ENCODE results near the gene ZBTB12.
"Not testable (repeated sequence)": the region's sequence is repeated elsewhere in the genome, so short reads cannot be mapped to it uniquely, and the experiment has no call there.

Gene ZBTB12

DNA sequence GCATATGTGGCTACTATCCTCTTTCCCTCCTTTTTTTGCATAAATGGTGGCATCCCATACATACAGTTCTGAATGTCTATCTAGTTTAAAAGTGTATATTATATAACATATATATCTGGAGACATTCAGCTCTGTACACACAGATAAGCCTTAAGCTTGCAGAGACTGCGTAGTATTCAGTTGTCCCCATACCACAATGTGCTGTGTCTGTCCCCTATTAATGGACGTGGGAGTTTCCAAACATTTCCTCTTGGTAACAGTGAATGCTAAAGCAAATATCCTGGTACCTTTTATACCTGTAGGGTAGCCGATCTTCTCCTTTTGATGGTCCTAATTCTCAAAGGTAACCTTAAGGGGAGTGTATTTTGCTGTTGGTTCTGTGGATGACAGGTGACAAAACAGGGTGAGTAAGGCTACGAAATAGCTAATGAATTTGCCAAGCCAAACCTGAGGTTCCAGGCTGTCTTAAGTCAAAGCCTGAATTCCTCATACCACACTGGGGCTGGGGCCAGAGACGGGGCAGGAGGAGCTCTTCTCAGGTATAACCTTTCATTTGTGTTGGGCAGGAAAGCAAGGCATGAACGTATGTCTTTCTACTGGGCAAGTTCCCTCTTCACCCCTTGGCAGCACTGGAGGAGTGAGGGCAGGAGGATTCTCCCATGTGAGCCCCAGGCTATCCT, 17.9 kb upstream of the ZBTB12 start:
- no peak for DNase-seq

DNA sequence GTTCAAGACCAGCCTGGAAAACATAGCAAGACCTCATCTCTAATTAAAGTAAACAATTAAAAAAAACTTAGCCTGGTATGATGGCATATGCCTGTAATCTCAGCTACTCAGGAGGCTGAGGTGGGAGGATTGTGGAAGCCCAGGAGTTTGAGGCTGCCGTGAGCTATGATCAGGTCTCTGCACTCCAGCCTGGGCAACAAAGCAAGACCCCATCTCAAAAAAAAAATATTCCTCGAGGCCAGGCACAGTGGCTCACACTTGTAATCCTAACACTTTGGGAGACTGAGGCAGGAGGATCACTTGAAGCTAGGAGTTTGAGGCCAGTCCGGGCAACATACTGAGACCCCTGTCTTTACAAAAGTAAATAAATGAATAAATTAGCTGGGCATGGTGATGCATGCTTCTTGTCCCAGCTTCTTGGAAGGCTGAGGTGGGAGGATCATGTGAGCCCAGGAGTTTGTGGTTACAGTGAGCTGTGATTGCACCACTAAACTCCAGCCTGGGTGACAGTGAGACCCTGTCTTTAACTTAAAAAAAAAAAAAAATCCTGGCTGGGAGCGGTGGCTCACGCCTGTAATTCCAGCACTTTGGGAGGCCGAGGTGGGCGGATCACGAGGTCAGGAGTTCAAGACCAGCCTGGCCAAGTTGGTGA, 16.3 kb upstream of the ZBTB12 start:
- no peak for DNase-seq

DNA sequence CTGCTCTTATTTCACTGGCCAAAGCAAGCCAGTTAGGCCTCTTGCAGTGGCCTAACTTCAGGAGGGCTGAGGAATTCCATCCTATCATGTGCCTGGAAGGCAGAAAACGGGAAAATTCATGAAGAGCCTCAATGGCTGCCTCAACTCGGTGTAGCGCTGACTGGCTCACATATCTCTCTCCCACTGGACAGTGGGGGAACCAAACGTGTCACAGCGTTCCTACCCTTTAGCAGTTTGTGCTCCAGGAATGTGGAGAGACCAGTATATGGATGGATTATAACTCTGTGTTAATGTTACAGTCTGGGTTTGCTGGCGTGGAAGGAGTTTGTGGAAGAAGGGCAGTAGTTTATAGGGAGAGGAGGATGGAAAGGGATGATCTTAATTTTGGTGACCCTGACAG, 13.9 kb upstream of the ZBTB12 start:
- DNase-seq: no peak

DNA sequence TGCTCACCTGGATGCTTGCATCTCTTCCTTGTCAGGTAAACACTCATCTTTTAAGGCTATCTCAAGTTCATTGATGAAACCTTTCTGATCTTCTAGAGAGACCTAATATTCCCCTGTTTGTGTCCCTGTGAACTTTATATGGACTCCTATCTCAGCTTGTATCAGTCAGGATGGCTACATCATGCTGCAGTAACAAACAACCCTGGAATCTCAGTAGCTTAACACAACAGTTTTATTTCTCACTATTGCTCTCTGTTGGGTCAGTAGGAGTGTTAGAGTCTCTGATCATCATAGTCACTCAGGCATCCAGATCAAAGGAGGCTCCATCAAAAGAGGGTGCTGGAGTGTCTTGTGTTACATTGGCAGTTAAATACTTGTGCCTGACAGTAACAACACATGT, 13.5 kb upstream of the ZBTB12 start:
- no peak for DNase-seq

DNA sequence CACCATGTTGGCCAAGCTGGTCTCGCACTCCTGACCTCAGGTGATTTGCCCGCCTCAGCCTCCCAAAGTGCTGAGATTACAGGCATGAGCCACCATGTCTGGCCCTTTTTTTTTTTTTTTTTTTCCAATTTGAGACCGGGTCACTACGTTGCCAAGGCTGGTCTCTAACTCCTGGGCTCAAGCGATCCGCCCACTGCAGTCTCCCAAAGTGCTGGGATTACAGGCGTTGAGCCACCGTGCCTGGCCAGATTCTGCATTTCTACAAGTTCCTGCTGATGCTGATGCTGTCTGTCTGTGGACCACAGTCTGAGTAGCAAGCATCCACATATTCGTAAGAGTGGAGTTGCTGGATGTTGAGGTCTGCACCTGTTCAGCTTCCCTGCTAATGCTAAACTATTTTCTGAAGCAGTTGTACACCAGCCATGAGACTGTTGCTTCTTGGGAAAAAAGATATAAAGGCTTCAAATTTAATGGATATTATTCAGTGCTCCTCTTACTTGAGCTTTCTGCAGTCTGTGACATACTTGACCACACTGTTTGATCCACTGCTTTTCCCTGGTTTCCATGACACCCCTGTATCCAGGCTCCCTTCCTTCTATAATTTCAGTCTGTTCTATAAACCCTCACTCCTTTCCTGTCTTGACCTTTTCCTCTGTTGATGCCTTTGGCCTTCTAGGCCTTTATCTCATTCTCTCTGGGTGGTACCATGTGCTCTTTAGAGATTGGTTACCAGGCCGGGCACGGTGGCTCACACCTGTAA, 10.1 kb upstream of the ZBTB12 start:
- no peak for DNase-seq

DNA sequence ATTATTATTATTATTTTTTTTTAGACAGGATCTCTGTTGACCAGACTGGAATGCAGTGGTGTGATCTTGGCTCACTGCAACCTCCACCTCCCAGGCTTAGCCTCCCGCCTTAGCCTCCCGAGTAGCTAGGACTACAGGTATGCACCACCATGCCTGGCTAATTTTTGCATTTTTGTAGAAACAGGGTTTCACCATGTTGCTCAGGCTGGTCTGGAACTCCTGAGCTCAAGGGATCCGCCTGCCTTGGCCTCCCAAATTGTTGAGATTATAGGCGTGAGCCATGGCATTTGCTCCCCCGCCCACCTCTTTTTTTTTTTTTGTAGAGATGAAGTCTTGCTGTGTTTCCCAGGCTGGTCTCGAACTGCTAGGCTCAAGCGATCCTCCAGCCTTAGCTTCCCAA, 7.4 kb upstream of the ZBTB12 start:
- not testable (repeated sequence) for DNase-seq

DNA sequence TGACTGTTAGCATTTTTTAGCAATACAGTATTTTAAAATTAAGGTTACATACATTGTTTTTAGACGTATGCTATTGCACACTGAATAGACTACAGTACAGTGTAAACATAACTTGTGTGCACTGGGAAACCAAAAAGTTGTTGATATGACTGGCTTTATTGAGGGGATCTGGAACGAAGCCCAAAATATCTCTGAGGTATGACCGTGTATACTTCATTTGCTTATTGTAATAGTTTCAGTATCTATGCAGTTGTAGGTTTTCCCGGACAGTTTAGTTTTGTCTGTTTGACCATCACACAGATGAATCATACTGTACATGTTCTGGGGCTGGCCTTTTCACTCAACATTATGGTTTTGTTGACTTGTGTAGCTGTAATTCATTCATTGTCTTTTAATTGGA, 6.9 kb upstream of the ZBTB12 start:
- DNase-seq: no peak

DNA sequence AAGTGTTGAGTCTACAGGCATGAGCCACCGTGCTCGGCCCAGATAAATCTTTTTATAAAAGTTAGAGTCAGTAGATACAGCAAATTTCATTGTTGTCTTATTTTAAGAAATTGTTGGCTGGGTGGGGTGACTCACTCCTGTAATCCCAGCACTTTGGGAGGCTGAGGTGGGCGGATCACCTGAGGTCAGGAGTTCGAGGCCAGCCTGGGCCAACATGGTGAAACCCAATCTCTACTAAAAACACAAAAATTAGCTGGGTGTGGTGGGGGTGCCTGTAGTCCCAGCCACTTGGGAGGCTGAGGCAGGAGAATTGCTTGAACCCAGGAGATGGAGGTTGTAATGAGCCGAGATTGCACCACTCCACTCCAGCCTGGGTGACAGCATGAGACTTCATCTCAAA, 6.4 kb upstream of the ZBTB12 start:
- DNase-seq: not testable (repeated sequence)

DNA sequence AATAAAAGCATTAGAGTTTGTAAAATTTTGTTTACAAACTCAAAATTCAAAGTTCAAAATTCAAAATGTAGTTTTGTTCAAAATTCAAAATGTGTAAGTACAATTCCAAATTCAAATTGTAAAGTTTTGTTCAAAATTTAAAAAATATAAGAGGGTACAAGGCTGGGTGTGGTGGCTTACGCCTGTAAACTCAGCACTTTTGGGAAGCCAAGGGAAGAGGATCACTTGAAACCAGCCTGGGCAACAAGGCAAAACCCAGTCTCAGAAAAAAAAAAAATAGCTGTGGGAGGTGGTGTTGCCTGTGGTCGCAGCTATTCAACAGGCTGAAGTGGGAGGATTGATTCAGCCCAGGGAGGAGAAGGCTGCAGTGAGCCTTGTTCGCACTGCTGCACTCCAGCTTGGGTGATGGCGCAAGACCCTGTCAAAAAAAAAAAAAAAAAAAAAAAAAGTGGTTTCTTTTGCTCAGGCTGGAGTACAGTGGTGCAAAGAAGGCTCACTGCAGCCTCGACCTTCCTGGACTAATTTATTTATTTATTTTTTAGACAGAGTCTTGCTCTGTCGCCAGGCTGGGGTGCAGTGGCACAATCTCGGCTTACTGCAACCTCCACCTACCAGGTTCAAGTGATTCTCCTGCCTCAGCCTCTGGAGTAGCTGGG, 5.4 kb upstream of the ZBTB12 start:
- no peak for DNase-seq

DNA sequence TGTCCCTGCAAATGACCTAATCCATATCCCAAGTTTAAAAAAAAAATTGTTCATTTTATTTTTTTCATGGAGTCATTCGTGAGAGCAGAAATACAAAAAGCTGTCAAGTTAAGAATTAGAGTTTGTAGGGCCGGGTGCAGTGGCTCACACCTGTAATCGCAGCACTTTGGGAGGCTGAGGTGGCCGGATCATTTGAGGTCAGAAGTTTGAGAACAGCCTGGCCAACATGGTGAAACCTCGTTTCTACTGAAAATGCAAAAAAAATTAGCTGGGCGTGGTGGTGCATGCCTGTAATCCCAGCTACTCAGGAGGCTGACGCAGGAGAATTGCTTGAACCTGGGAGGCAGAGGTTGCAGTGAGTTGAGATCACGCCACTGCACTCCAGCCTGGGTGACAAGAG, 4.8 kb upstream of the ZBTB12 start:
- not testable (repeated sequence) for DNase-seq

DNA sequence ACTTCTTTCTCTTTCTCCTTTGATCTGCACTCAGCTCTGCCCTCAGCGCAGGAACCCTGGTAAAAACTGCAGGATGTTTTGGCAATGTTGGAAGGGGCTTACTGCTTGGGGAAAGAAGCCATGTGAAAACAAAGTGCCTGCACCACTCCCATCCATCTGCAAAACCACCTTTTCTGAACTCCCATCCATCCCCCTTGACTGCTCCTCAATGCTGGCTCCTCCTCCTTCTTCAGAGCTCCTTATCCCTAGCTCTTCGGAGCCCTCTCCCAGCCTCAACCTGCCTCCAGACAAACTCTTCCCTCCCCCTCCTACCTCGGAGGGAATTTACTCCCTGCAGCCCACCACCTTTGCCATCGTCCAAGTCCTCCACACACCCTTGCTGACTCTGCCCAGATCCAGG, 4.2 kb upstream of the ZBTB12 start:
- no peak for DNase-seq

DNA sequence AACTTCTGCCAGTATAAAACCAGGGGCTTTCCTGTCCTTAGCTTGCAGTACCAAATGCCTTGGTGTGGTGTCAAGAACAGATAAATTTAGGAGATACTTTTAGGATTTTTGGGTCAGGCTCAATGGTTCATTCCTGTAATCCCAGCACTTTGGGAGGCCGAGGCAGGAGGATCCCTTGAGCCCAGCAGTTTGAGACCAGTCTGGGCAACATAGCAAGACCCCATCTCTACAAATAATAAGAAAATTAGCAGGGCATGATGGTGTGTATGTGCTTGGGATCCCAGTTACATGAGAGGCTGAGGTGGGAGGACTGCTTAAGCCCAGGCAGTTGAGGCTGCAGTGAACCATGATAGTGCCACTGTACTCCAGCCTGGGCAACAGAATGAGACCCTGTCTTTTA, 3.2 kb upstream of the ZBTB12 start:
- no peak for DNase-seq

DNA sequence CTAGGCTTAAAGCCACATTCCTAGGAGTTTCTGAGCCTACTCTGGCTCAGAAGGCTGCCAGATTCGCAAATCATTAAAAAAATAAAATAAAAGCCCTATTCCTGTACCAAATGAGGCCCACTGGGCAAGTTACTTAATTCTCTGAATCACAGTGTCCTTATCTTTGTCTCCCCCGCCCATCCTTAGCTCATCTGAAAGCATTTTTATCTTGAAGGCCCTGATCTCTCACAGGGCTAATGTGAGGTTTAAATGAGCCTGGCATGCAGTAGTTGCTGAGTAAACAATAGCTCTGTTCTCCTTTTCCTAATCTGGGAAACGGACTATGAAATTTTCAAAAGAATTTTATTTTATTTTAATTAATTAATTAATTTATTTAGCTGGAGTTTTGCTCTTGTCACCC, 2.1 kb upstream of the ZBTB12 start:
- DNase-seq: no peak

DNA sequence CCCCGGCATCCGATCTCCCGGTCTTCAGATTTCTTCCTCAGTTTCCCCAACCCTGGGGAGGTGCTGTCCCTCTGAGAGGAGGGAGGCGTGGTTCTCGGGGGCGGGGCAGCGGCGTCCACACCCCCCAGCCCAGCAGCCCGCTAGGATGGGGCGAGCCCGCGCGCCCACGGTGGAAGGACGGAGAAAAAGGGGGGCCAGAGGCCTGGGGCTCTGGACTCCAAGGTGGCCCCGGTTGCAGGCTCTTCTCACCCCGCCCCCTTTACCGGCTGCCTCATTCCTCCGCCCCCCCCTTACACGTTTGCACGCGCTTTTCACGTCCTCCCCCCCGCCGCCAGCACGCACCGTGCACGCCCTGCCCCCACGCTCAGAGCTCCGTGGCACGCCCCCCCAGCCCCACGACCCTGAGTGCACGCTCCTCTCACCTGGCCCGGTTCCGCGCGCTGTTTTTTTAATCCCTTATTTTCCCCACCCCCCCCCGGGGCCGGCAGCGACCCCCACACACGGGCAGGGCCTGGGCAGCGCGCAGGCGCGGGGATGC, 402 bp downstream of the ZBTB12 start:
- no peak for DNase-seq

DNA sequence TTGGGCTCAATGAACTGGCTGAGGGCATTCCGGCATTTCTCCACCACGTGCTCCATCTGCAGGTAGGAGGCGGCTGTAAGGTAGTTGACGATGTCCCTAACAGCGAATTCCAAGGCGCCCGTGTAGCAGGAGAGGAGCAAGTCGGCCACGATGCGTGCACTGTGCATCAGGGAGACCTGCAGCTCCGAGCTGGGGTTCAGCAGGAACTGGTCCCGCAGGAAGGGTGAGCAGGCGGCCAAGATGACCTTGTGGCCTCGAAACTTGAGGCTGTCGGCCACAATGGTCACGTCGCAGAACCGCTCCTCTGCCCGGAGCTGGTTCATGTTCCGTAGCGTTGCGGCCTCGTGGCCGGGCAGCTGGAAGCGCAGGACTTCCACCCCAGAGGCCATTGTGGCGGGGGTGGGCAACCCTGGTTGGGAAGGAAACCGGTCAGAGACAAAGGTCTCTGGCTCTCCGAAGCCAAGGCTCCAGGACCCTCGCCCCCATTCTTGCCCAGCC, 920 bp downstream of the ZBTB12 start:
- no peak for DNase-seq

DNA sequence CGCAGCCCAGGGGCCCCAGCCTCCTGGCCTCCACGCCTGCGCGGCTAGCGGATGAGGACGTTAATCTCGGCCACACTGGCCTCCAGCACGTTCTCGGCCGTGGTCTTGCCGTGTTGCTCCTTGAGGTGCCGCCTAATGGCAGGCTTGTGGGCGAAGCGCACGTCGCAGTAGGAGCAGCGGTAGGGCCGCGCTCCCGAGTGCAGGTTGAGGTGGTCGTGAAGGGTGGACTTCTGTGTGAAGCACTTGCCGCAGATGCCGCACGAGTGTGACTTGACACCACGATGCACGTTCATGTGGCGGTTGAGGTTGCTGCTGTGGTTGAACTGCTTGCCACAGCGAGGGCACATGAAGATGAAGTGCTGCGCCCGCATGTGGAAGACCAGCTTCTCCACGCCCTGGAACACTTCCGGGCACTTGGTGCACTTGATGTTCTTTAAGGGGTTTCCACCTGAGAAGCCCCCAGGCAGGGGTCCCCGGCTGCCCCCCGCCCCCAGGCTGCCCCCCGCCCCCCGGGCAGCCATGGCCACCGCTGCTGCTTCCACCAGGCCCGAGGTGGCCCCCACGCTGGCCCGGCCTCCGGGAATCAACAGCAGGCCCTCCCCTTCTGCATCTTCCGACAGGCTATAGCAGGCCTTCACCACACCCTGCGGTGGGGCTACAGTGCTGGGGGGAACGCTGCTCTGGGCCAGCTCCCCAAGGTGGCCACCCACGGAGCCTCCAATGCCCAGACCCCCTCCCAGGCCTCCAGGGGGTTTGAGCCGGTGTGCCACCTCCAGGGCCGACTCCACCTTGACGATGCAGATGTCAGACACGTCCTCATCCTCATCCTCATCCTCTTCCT, 1.8 kb downstream of the ZBTB12 start:
- no peak for DNase-seq

DNA sequence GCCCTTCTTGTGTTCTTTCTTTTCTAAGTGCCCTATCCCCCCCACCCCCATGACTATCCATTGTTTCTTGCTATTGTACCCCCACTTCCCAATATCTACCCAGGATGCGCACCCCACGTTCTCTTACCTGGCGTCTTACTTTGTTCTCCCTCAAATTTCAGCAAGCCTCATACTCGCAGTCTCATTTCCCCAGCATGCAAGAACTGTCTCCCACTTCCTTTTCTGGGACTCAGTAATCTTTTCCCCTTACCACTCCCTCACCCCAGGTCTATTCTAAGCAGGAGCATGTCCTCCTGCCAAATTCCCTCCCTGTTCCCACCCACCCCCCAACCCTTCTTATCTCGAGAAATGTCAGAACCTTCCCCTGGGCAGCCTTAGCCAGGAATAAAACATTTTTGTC, 2.7 kb downstream of the ZBTB12 start:
- no peak for DNase-seq

DNA sequence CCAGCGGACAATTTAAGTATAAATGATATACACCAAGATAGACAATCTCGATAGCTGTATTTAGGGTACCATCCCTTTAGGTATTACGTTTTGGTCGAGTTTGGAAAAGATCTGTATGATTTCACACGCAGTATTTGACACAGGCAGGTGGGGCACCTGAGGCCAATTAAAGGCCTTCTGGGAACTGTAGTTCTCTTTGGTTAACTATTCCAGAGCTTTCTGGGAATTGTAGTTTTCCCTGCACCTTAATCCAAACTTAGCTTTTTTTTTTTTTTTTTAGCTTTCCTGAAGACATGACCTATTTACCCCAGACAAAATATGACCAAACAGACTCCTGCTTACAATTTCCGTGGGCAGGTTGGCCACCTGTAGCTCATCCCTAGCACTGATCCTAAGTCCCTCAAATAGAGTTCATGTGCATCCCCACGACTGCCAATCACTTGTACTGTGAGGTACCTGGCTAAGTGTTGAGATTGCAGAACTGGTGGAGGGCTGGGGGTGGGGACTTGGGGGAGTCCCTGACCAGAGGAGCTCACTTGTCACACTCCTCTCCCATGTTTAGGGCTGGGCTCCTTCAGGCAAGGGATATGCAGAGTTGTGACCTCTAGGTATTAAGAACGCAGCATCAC, 3.4 kb downstream of the ZBTB12 start:
- peak; percentile 15 for DNase-seq

DNA sequence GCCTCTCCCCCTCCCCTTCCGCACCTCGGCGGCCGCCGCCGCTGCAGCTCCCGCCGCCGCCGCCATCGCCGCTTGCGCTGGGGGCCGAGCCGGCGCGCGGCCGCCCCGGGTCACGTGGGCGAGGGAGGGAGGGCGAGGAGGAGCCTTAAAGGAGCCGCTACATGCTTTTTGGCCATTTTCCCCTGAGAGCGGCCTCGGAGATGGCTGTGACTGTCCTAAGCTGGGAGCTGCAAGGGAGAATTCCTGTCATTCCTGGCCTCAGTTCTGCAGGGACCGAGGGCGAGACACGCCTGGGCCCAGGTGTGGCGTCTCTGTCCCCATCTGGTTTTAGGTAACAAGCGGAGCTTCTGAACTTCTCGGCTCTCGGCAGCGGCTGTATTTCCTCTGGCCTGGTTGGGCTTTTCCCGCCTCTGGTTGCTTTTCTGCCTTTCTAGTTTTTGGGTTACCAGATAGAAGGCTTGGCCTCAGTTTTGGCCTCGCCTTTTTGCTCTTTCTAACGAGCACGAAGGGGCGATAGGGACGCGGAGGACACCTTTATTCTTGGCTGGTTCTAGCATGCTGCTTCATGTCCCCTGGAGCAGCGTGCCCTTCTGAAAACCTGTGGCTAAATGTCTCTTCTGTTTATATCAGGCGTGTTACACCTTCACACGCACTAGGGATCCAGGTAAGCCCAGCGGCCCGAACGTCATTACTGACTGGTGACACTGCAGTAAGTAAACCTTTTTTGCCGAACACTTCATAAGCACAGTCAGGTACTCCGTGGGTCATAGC, 4.1 kb downstream of the ZBTB12 start, which contains the start of gene EHMT2:
Gene EHMT2, minus strand, starts transcription at position 87 of the 771 bp plus-strand sequence. Its CDS starts 21 bp downstream, at position 66.
- peak; percentile 68 for DNase-seq

DNA sequence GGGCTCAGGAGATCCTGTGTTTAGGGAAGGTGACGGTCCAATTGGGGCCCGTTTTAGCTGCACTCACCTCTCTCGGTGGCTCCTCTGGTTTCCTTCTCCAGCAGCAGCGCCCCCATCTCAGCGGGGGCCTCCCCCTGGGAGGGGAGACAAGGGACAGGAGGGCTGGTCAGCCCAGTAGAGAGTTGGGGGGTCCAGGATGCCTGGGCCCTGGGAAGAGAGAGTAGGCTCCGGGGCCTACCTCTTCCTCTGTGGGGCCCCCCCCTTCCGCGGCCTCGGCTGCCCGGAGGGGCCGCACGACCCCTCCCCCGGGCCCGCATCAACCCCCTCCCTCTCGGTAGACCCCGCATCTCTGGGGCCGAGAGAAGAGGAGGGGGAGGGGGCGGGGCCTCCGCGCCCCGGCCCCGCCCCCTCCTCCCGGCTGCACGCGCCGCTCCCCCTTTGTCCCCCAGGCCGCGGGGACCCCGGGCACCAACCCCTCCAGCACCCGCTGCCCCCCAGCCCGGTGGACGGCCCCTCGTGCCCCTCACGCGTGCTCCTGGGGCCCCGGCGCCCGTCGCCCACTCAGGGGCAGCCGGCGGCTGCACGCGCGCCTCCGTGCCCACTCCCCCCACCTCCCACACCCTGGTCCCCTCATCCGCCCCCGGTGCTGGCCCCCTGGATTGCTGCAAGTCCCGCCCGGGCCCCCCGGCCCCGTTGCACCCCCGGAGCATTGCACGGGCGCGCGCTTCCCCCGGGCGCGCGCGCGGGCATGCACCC, 4.9 kb downstream of the ZBTB12 start:
- DNase-seq: no peak
